Stimulated activated naive CD8-positive, alpha-beta T cell treated with anti-CD3 and anti-CD28 coated beads, Interleukin-15, amount 100 ng/mL, for 72 hours (primary cell): ENCODE results near the gene XKR8.

Experiments used
- ATAC-seq: fragments of 150-1000 bp; cut with Tn5 transposase; 2 replicates; pipeline ENCODE4 v1.10.0; 2021; ENCODE audit warnings: mild to moderate bottlenecking, moderate library complexity
- DNase-seq, 2 donors: peaks; one replicate each; pipeline ENCODE4 v3.0.0; 2021 to 2022
- H3K27ac Mint-ChIP-seq, 2 donors: one replicate each; pipeline ENCODE4 v1.8.0; 2022; ENCODE audit warnings: mild to moderate bottlenecking in 2 of 2, mixed read lengths in 2 of 2, moderate library complexity in 2 of 2
- H3K27me3 Mint-ChIP-seq: one replicate; pipeline ENCODE4 v1.8.0; 2022; ENCODE audit warnings: mixed read lengths
- H3K4me1 Mint-ChIP-seq: one replicate; pipeline ENCODE4 v1.8.0; 2022; ENCODE audit warnings: mild to moderate bottlenecking, mixed read lengths
- H3K4me3 Mint-ChIP-seq, 2 donors: one replicate each; pipeline ENCODE4 v1.8.0; 2022; ENCODE audit warnings: mild to moderate bottlenecking in 2 of 2, mixed read lengths in 2 of 2, moderate library complexity in 1 of 2
- H3K9me3 Mint-ChIP-seq, 2 donors: one replicate each; pipeline ENCODE4 v1.8.0; 2022; ENCODE audit warnings: mixed read lengths in 2 of 2

The XKR8 gene, protein sequence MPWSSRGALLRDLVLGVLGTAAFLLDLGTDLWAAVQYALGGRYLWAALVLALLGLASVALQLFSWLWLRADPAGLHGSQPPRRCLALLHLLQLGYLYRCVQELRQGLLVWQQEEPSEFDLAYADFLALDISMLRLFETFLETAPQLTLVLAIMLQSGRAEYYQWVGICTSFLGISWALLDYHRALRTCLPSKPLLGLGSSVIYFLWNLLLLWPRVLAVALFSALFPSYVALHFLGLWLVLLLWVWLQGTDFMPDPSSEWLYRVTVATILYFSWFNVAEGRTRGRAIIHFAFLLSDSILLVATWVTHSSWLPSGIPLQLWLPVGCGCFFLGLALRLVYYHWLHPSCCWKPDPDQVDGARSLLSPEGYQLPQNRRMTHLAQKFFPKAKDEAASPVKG

DNA sequence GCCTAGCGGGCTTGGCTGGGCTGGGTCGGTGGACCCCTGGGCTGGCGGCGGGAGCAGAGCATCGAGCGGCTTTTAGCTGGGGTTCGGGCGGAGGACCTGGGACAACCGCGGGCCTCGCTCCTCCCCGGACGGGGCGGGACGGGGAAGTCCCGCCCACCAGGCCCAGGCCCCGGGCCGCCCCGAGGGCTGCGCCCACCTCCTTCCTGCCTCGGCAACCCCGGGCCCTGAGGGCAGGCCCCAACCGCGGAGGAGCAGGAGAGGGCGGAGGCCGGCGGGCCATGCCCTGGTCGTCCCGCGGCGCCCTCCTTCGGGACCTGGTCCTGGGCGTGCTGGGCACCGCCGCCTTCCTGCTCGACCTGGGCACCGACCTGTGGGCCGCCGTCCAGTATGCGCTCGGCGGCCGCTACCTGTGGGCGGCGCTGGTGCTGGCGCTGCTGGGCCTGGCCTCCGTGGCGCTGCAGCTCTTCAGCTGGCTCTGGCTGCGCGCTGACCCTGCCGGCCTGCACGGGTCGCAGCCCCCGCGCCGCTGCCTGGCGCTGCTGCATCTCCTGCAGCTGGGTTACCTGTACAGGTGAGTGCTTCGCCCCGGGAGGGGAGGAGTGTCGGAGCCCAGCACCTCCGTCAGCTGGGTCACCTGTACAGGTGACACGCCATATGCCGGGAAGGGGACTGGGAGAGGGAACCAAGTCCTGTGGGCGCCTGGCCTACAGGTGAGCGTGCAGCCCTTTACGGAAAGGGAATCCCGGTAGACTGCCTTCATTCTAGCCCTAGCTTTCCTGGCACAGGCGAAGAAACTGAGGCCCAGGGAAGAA, at the start of gene XKR8:
Gene XKR8, plus strand, starts transcription at position 182 of the 812 bp plus-strand sequence. Its CDS starts 97 bp downstream, at position 279.
- H3K4me3 Mint-ChIP-seq = peak within 1 kb of the TSS; percentile 85 to 88
- H3K4me1 Mint-ChIP-seq = peaks cover 36% of the 10 kb centered on the region
- ATAC-seq (peak; percentile 98), DNase-seq (peak; percentile 84 to 85)
- H3K9me3 Mint-ChIP-seq = no peaks in the 10 kb centered on the region
- peaks cover 16% of the 10 kb centered on the region for H3K27me3 Mint-ChIP-seq
- peak within 1 kb of the TSS; percentile 91 for H3K27ac Mint-ChIP-seq

DNA sequence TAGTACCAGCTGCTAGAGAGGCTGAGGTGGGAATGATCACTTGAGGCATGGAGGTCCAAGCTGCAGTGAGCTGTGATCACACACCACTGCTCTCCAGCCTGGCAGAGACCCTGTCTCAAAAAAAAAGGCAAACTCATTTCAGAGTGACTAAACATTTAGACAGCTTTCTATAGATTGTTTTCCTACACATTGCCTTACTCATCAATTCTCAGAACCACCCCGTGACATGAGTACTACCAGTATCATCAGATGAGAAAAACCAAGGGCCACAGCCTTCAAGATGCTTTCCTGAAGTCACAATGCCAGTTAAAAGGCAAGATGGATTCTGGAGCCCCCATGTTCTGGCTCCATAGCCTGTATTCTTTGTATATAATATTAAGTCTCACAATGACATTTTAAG, 47.3 kb upstream of the XKR8 start:
- peaks cover 4 to 6% of the 10 kb centered on the region in 2 donors for H3K9me3 Mint-ChIP-seq
- ATAC-seq = no peak
- H3K27me3 Mint-ChIP-seq = no peaks in the 10 kb centered on the region
- DNase-seq = no peak
- peak overlapping the region in 1 of 2 donors; percentile 98 for H3K4me3 Mint-ChIP-seq
- peaks cover 28% of the 10 kb centered on the region for H3K4me1 Mint-ChIP-seq
- H3K27ac Mint-ChIP-seq = peak overlapping the region in 1 of 2 donors; percentile 19

DNA sequence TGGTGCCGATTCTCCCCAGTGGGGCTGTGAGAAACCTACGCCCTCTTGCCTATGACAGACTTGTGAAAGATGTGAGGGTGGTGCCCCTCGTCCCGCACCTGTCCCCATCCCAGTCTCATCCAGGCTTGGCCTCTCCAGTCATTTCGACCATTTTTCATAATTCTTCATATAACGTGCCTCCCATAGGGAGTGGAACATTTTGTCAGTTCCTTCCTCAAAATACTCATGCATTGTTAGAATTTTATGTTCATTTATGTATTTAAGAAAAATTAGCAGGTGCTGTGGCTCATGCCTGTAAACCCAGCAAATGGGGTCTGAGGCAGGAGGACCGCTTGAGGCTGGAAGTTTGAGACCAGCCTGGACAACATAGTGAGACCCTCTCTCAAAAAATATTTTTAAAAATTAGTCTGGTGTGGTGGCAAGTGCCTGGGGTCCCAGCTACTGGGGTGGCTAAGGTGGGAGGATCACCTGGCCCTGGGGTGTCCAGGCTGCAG, 44.6 kb upstream of the XKR8 start:
- Mint-ChIP-seq H3K9me3 (peaks cover 4 to 6% of the 10 kb centered on the region in 2 donors), H3K4me1 (peaks cover 28% of the 10 kb centered on the region), H3K4me3 (peak overlapping the region; percentile 98 to 100), H3K27me3 (no peaks in the 10 kb centered on the region), H3K27ac (peak overlapping the region; percentile 100)
- ATAC-seq = peak; percentile 1
- peak in 1 of 2 donors; percentile 6 for DNase-seq

DNA sequence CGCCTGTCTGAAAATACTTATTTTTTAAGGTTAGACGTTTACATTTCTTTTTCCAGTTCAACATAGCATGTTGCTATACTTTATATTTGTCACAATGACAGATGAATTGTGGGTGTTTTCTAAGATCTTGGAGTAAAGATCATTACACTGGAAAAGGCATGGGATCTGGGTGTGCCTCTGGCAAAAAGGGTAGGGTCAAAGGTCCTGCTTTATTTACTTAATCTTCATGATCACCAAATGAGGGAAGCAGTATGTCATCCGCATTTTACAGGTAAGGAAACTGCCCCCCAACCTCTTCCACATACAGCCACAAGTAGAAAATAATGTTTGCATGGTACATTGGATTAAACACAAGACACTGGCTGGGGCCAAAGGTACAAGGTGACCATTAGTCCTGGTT, 37.5 kb upstream of the XKR8 start:
- no peak overlapping the region for H3K27ac Mint-ChIP-seq
- DNase-seq = no peak
- no peak for ATAC-seq
- H3K9me3 Mint-ChIP-seq = no peaks in the 10 kb centered on the region
- H3K27me3 Mint-ChIP-seq = no peaks in the 10 kb centered on the region
- no peaks in the 10 kb centered on the region for H3K4me1 Mint-ChIP-seq
- no peak overlapping the region for H3K4me3 Mint-ChIP-seq

DNA sequence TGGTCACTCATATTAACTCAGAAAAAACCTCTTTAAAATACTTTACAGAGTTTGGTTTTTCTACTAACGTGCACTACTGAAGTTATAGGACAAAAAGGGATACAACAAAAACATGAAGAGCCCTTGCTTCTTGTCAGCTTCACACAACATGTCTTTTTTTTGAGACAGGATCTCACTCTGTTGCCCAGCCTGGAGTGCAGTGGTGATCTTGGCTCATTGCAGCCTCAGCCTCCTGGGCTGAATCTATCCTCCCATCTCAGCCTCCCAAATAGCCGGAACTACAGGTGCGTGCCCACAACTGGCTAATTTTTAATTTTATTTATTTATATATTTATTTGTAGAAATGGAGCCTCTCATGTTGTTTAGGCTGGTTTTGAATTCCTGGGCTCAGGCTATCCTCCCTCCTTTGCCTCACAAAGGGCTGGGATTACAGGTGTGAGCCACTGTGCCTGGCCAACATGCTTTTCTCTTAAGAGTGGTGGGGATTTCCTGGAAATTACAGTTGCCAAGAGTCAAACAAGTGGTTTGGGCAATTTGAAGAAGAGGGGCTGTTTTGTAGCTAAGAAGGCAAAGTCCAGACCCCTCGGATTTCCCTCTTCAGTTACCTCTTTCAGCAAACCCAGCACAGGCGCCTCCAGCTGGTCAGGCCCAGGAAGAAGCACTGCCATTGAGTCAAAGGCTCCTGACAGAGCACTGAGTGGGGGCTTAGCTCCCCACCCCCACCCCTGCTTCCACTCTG, 31.4 kb upstream of the XKR8 start:
- peaks cover 12% of the 10 kb centered on the region for H3K27me3 Mint-ChIP-seq

DNA sequence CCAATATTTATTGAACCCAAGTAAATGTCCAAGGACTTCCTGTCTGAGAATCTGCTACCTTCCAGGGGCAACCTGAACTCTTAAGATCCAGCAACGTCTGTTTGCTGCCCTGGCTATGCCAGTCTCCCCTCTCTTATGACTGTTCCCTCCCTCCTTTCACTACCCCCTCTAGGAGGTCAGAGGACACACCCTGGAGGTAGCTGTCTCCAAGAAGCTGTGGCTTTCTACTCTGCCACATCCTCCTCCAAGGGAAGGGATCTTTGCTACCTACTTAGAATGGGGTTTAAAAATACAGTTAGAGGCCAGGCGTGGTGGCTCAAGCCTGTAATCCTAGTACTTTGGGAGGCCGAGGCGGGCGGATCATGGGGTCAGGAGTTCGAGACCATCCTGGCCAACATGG, 28.6 kb upstream of the XKR8 start:
- Mint-ChIP-seq H3K27me3 (peaks cover 28% of the 10 kb centered on the region), H3K4me1 (peaks cover 12% of the 10 kb centered on the region), H3K9me3 (no peaks in the 10 kb centered on the region), H3K4me3 (no peak overlapping the region), H3K27ac (no peak overlapping the region)
- no peak for DNase-seq
- no peak for ATAC-seq

More for the DNA sequence above, 31.4 kb upstream of the XKR8 start:
- Mint-ChIP-seq H3K4me1 (no peaks in the 10 kb centered on the region), H3K9me3 (no peaks in the 10 kb centered on the region), H3K27ac (no peak overlapping the region), H3K4me3 (no peak overlapping the region)
- DNase-seq (no peak), ATAC-seq (no peak)

DNA sequence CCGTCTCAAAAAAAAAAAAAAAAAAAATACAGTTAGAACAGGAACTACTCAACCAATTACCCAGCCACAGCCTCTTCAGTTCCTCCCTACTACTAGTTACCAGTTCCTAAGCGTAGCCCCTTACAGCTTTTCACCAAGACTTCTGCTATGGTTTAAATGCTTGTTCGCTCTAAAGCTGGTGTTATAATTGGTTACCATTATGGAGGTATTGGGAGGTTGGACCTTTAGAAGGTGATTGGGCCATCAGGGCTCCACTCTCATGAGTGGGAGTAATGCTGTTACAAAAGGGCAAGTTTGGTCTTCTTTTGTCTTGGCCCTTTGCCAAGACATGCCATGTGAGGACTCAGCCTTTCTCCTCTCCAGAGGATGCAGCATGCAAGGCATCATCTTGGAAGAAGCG, 28.0 kb upstream of the XKR8 start:
- no peak overlapping the region for H3K27ac Mint-ChIP-seq
- ATAC-seq (no peak), DNase-seq (no peak)
- H3K27me3 Mint-ChIP-seq = peaks cover 28% of the 10 kb centered on the region
- H3K4me3 Mint-ChIP-seq = no peak overlapping the region
- no peaks in the 10 kb centered on the region for H3K9me3 Mint-ChIP-seq
- peaks cover 12% of the 10 kb centered on the region for H3K4me1 Mint-ChIP-seq

DNA sequence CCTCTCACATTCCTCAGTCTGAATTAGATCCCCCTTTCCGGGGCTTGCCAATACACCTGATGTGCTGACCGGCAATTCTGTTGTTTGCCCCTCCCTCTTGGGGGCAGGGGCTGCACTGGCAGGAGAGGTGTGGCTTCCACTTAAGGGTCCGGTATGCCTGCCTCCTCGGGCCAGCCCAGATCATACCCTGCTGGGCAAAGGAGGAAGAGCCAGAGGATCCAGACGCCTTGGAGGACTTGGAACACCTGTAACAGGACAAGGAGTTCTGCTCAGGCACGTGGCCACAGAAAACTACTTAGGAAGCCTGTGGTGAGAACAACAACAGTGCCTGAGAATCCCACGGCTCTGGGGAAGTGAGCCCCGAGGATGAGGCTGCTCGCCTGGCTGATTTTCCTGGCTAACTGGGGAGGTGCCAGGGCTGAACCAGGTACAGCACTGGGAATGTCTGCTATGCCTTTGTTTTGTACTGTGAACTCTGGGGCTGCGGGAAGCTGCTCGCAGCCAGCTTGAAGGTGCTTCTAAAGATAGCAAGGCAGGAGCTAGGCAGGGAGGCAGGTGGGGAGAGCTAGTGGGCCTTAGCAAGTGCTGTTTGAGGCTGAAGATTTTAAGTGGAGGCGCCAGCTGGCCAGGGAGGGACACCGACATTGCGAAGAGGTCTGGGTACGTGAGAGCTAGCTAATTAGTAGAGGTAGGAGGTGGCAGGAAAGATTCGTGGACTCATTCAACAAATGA, 24.8 kb upstream of the XKR8 start, which contains the start of gene SMPDL3B:
Gene SMPDL3B, plus strand, starts transcription at position 183 of the 732 bp plus-strand sequence. Its CDS starts 184 bp downstream, at position 367.
- DNase-seq = peak in 1 of 2 donors; percentile 20
- peak; percentile 69 for ATAC-seq
- H3K27me3 Mint-ChIP-seq = peaks cover 28% of the 10 kb centered on the region
- H3K4me3 Mint-ChIP-seq = peak within 1 kb of the TSS; percentile 70 to 81
- peaks cover 14% of the 10 kb centered on the region for H3K4me1 Mint-ChIP-seq
- H3K27ac Mint-ChIP-seq = peak within 1 kb of the TSS; percentile 32 to 82
- H3K9me3 Mint-ChIP-seq = no peaks in the 10 kb centered on the region

DNA sequence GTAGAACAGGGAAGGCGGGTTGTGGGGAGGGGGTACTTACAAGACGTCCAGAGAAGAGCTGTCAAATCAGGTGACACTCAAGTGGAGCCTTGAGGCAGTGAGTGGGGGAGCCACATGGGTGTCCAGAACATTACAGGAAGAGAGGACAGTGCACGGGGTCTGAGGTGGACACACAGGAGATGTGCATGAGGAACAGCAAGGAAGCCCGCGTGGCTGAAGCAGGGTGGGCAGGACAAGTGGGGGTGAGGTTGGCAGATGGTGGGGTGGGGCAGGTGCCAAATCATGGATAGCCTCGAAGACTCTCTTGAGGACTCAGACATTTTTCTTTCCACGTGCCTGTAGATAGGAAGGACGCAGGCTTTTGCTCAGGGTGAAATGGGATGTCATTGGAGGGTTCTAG, 24.1 kb upstream of the XKR8 start:
- ATAC-seq = no peak
- DNase-seq = no peak
- Mint-ChIP-seq H3K9me3 (no peaks in the 10 kb centered on the region), H3K27ac (peak overlapping the region in 1 of 2 donors; percentile 82), H3K4me3 (peak overlapping the region in 1 of 2 donors; percentile 81), H3K27me3 (peaks cover 28% of the 10 kb centered on the region), H3K4me1 (peaks cover 20% of the 10 kb centered on the region)

DNA sequence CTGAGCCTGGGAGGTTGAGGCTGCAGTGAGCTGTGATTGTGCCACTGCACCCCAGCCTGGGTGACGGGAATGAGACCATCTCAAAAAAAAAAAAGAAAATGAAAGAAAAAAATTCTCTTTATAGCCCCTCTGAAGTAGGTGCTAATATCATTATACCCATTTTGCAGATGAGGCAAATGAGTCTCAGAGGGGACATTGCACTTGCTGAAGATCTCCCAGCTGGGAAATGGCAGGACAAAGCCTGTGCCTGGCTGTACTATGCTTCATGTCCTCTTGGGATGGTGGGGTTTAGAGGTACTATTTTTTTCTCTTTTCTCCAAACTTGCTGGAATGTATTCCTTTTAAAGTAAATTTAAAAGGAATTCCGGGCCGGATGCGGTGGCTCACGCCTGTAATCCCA, 23.4 kb upstream of the XKR8 start:
- DNase-seq = no peak
- Mint-ChIP-seq H3K9me3 (no peaks in the 10 kb centered on the region), H3K27ac (no peak overlapping the region), H3K4me1 (peaks cover 20% of the 10 kb centered on the region), H3K27me3 (peaks cover 28% of the 10 kb centered on the region), H3K4me3 (no peak overlapping the region)
- no peak for ATAC-seq

DNA sequence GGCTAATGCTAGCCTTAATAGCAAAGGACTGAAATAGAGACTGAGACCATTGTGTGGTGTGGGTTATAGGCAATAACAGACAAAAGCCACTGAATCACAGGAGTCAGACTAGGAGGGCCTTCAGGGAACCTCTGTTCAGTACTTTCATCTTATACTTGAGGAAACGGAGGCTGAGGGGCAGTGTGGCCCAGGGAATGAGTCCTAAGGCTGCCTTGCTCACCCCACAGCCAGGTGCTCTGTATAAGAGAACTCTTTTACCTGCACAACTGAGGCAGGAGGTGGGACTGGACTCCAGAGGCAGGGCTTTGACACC, 22.3 kb upstream of the XKR8 start:
- H3K27ac Mint-ChIP-seq = no peak overlapping the region
- no peaks in the 10 kb centered on the region for H3K9me3 Mint-ChIP-seq
- H3K4me3 Mint-ChIP-seq = no peak overlapping the region
- ATAC-seq = no peak
- DNase-seq = no peak
- peaks cover 20% of the 10 kb centered on the region for H3K4me1 Mint-ChIP-seq
- peaks cover 21% of the 10 kb centered on the region for H3K27me3 Mint-ChIP-seq

DNA sequence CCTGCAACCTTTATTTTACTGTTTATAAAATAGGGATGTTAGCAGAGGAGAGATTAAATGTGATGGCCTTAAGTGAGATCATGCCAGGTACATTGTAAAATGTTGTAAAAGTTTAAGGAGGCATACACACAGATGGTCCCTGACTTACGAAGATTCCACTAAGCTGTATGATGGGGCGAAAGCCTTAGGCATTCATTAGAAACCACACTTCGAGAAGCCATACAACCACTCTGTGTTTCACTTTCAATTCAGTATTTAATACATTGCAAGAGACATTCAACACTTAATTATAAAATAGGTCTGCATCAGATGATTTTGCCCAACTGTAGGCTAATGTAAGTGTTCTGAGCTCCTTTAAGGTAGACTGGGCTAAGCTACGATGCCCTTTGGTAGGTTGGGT, 21.3 kb upstream of the XKR8 start:
- H3K27ac Mint-ChIP-seq = no peak overlapping the region
- peaks cover 24% of the 10 kb centered on the region for H3K4me1 Mint-ChIP-seq
- no peaks in the 10 kb centered on the region for H3K9me3 Mint-ChIP-seq
- ATAC-seq = no peak
- no peak overlapping the region for H3K4me3 Mint-ChIP-seq
- DNase-seq = no peak
- peaks cover 16% of the 10 kb centered on the region for H3K27me3 Mint-ChIP-seq

DNA sequence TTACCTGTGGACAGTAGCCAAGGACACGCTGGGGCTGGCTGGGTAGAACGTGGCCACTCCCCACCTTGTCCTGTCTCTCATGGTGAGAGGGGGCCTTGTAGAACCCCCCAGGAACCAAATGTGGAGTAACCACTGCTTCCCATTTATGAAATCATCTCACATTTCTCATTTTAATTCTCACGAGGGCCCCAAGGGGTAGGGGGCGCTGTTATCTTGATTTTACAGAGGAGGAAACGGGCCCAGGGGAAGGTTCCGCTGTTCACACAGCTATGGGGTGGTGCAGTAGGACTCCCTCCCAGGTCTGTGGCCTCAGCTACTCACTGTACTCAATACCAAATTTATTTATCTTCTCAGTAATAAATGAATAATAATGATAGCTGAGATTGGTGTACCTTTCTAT, 19.5 kb upstream of the XKR8 start:
- peak overlapping the region; percentile 55 to 68 for H3K27ac Mint-ChIP-seq
- no peaks in the 10 kb centered on the region for H3K9me3 Mint-ChIP-seq
- H3K4me1 Mint-ChIP-seq = peaks cover 18% of the 10 kb centered on the region
- peaks cover 9% of the 10 kb centered on the region for H3K27me3 Mint-ChIP-seq
- ATAC-seq = peak; percentile 88
- peak; percentile 57 to 67 for DNase-seq
- no peak overlapping the region for H3K4me3 Mint-ChIP-seq

DNA sequence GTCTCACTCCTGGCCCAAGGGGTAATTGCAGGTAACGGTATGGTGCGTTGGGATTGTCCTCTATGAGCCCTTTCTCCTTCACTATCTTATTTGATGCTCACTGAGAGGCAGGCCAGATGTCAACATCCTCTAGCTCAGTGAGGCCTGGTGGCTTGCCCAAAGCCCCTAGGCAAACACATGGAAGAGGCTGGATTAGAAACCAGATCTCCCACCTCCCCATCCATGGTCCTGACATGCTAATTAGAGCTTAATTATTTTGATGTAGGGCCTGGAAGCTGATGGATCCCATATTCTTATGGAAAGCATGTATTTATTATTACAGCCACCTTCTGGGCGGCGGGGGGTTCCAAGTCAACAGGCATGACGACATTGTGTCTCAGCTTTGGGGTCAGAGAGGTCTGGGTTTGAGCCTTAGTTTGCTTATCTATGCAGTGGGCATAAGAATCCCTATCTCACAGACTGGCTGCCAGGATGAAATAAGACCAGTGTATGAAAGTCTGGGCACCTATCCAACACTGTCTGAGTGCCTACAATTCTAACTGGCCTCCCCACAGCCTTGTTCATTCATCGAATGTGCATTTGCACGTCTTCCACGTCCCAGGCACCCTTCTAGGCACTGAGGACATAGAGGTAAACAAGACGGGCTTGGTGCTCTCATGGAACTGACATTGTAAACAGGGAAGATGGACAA, 18.8 kb upstream of the XKR8 start:
- peaks cover 14% of the 10 kb centered on the region for H3K4me1 Mint-ChIP-seq
- peak overlapping the region in 1 of 2 donors; percentile 40 for H3K27ac Mint-ChIP-seq

More for the DNA sequence above, 18.8 kb upstream of the XKR8 start:
- H3K9me3 Mint-ChIP-seq = no peaks in the 10 kb centered on the region
- H3K4me3 Mint-ChIP-seq = no peak overlapping the region
- no peak for ATAC-seq
- peaks cover 2% of the 10 kb centered on the region for H3K27me3 Mint-ChIP-seq
- no peak for DNase-seq
